Activated CD4-positive, alpha-beta T cell treated with anti-CD3 and anti-CD28 coated beads, Interleukin-2, amount 50 U/mL, for 1 hour (primary cell): Measurements from ENCODE around the gene XPO5.
"Not testable (repeated sequence)": the region's sequence is repeated elsewhere in the genome, so short reads cannot be mapped to it uniquely, and the experiment has no call there.

Experiments
- DNase-seq: peaks from one replicate; pipeline ENCODE4 v3.0.0-alpha.2; 2020

XPO5 gene

GRCh38 chr6:43575772-43576551, at the start of gene XPO5, which contains the start of gene POLH:
Gene XPO5 (minus strand): TSS chr6:43576038. CDS start chr6:43575864, 174 bp downstream.
Gene POLH (plus strand): TSS chr6:43576185. CDS start chr6:43582320, 6,135 bp downstream.
- DNase-seq: peak; percentile 89

GRCh38 chr6:43625393-43625992, 49.7 kb upstream of the XPO5 start:
- no peak for DNase-seq

- DNase-seq: no peak
These were observed 49.0 kb upstream of the XPO5 start for GRCh38 chr6:43624786-43625288.

DNA sequence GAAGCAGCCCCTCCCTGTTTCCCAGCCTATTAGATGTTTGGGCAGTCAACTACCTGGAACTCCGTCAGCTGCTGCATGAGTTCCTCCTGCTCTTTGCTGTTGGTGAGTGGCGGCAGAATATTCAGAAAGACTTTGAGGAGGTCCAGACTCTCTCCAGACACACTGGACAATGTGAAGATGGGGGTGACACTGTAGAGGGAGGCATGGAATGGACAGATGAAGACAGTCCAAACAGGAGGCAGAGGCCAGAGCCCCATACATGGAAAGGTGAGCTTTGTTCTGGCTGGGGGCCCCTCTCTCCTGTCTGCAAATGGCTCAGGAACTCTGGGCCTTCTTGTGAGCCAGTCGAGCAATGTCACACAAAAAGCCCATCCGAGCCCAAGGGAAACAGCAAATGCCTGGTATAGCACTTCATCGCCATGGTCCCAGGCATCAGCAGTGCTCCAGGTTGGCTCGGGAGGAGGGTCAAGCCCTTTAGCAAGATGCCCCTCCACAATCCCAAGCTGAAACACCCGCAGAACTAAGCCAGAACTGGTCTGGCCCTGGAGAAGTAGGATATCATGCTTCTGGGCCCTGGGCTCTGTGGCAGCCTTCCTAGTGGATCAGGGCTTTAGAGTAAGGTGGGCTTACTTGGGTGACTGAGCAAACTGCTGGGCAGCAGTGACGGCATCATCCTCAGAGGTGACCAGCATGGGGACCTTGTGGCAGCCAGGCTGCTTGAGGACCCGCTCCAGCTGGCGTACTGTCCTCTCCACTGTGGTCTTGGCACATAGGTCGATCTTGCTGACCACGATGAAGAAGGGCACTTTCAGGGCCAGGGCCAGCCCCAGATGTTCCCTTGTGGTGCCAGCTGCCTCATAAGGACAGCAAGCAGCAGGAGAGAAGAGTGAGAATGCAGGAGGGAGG, 48.3 kb upstream of the XPO5 start:
- no peak for DNase-seq

- DNase-seq: no peak
These were observed 46.7 kb upstream of the XPO5 start for GRCh38 chr6:43622541-43622940.

- DNase-seq: no peak
These were observed 46.0 kb upstream of the XPO5 start for GRCh38 chr6:43621836-43622180.

DNA sequence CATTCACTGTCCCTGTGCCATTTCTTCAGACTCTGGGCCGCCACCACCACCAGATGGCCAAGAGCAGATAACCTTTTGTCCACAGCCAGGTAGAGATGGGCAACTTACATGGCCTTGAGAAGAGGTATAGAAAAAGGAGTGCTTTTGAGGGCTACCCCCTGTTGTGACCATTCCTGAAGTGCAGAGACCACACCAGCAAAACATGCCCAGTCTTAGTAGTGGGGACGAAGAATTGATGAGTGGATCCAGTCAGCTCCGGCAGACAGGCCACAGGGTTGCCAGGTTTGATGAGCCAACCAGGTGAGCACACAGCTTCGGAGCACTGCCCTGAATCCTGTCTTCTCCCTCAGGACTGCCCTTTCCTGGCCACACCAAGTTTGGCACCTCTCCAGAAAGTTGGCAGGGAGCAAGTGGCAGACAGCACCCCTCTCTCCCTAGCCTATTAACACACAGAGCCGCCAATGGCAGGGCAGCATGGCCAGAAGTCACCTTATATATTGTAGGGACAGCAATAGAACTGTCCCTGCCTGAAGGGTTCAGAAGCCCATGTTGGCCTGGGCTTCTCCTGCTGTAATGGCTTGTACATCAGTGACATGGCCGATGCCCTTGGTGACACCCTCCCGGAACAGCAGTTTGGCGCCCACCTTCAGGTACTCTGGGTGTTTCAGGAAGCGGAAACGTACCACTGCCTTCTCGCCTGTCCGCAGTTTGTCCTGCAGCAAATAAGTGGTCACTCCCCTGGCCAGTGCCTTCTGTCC, 45.4 kb upstream of the XPO5 start:
- no peak for DNase-seq

DNA sequence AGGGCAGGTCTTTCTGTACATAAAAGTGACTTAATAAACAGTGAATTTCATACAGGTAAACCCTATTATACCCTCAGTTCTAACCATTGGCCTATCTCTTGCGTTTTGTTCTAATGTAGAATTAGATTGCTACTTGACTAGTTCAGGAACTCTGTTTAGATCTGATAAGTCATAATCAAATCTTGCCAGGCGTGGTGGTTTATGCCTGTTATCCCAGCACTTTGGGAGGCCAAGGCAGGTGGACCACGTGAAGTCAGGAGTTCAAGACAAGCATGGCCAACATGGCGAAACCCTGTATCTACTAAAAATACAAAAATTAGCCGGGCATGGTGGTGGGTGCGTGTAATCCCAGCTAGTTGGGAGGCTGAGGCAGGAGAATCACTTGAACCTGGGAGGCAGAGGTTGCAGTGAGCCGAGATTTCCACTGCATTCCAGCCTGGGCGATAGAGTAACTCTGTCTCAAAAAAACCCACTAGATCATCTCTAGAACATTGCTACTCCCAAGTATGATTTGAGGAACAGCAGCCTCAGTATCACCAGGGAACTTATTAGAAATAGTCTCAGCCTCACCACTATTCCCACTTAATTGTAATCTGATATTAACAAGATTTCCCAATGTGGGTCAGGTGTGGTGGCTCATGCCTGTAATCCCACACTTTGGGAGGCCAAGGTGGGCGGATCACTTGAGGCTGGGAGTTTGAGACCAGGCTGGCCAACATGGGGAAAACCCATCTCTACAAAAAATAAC, 41.1 kb upstream of the XPO5 start:
- DNase-seq: no peak

GRCh38 chr6:43614396-43614730, 38.5 kb upstream of the XPO5 start:
- DNase-seq: no peak

DNA sequence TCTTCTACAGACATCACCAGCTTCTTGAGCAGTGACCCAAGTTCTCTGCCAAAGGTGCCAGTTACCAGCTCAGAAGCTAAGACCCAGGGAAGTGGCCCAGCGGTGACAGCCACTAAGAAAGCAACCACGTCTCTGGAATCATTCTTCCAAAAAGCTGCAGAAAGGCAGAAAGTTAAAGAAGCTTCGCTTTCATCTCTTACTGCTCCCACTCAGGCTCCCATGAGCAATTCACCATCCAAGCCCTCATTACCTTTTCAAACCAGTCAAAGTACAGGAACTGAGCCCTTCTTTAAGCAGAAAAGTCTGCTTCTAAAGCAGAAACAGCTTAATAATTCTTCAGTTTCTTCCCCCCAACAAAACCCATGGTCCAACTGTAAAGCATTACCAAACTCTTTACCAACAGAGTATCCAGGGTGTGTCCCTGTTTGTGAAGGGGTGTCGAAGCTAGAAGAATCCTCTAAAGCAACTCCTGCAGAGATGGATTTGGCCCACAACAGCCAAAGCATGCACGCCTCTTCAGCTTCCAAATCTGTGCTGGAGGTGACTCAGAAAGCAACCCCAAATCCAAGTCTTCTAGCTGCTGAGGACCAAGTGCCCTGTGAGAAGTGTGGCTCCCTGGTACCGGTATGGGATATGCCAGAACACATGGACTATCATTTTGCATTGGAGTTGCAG, 38.0 kb upstream of the XPO5 start:
- DNase-seq: no peak

DNA sequence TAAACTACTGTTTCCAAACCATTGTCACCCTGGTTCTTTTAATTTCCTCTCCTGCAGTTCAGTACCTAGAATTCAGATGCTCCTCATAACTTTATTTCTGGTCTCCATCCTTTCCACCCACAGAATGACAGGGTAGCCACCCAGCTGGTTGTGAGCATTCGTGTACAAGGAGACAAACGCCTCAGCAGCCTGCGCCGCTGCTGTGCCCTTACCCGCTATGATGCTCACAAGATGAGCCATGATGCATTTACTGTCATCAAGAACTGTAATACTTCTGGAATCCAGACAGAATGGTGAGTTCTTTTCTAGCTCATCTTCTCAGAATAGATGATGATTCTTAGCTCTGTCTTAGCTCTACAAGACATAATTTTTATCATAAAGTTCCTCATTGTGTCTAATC, 34.6 kb upstream of the XPO5 start:
- DNase-seq: no peak

- no peak for DNase-seq
These were observed 33.6 kb upstream of the XPO5 start for GRCh38 chr6:43609402-43609801.

- DNase-seq: no peak
These were observed 33.0 kb upstream of the XPO5 start for GRCh38 chr6:43608807-43609206.

DNA sequence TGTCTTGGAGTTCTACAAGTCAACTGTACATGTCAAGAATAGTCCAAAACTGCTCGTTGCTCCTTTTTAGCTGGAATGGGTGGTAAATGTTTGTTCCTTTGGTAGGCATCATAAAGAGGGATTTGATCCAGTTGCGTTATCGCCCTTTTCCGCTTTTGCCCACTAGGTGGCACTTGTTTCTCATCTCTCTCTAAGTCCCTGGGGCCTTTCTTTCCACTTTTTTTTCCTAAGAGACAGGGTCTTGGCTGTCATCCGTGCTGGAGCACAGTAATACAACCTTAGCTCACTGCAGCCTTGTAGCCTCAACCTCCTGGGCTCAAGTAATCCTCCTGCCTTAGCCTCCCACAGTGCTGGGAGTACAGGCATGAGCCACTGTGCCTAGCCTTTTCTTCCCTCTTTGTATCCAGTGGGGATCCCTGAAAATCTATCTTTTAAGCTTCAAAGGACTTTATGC, 32.5 kb upstream of the XPO5 start:
- peak; percentile 58 for DNase-seq

GRCh38 chr6:43606019-43606418, 30.2 kb upstream of the XPO5 start:
- no peak for DNase-seq

DNA sequence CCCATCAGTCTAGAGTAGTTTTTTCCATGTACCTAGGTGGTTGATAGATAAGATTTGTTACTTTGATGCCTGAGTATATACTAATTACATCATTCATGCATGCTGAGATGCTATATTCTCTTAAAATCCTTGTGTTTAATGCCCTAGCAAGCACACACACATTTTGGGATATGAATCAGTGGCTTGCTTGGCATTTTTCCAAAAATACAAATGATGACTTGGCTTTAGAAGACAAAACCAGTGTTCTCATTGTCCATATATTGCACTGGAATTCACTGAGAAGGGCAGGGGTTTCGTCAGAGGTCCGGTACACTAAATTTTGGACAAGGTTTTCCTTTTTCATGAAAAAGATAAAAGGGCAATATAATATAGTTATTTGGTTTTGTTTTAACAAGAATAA, 28.3 kb upstream of the XPO5 start:
- DNase-seq: no peak

- no peak for DNase-seq
These were observed 24.8 kb upstream of the XPO5 start for GRCh38 chr6:43600595-43600994.

GRCh38 chr6:43593938-43594337, 18.1 kb upstream of the XPO5 start:
- DNase-seq: no peak

DNA sequence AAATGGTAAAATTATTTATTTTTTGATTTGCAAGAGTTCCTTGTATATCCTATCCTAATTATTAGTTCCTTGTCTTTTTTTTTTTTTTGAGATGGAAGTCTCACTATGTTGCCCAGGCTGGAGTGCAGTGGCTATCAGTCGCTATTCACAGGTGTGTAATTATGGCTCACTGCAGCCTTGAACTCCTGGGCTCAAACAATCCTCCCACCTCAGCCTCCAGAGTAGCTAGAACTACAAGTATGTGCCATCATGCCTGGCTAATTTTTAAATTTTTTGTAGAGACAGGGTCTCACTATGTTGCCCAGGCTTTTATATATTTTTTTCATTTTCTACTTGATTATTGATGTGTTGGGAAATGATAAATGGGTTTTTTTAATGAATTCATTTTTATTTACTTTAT, 13.7 kb upstream of the XPO5 start:
- DNase-seq: not testable (repeated sequence)

DNA sequence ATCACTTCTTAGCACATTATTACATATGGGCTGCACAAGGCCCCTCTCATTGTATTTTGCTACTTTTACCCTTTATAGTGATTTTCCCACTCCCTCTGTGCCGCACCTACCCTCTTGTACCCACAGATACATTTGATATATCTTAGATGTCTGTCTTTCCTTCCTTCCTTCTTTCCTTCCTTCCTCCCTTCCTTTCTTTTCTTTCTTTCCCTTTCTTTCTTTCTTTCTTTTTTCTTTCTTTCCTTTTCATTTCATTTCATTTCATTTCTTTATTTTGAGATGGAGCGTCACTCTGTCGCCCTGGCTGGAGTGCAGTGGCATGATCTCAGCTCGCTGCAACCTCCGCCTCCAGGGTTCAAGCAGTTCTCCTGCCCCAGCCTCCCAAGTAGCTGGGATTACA, 12.4 kb upstream of the XPO5 start:
- DNase-seq: no peak

DNA sequence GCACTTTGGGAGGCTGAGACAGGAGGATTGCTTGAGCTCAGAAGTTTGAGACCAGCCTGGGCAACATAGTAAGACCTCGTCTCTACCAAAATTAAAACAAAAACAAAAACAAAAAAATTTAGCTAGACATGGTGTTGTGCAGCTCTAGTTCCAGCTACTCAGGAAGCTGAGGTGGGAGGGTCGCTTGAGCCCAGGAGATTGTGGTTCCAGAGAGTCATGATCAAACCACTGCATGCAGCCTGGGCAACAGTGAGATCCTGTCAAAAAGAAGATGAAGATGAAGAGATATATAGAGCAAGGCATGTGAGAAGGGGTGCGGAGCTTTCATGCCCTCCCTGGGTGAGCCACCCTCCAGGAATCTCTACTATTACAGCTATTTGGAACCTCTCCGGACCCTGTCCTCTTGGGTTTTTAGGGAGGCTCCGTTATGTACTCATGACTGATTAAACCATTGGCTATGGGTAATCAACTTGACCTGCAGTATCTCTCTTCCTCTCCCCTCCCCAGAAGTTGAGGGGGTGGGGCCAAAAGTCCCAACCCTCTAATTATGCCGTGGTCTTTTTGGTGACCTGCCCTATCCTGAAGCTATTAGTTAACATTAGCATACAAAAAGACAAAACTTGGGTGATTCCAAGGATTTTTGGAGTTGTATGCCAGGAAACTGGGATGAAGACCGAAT, 9.2 kb upstream of the XPO5 start:
- peak; percentile 4 for DNase-seq
